ENCODE measurements around the gene ACAP1.

- no peak for TF ChIP-seq EP300 (IDR thresholded peaks at IDR 0.05)
- no peak for TF ChIP-seq CTCF (IDR thresholded peaks at IDR 0.05)
- no peak for TF ChIP-seq POLR2AphosphoS5 (IDR thresholded peaks at IDR 0.05)
Measured at GRCh38 chr17:7336240-7337175, at the start of gene ACAP1.

Measured in stomach (tissue), 4 donors.